GM19328 (cell line): Measurements from ENCODE around the gene TBC1D22A.

Source experiments
- ATAC-seq: cut with Tn5 transposase; IDR thresholded peaks from one replicate; pipeline ENCODE4 v1.9.1; 2021; ENCODE audit warnings: mild to moderate bottlenecking, moderate library complexity; ENCODE audit not compliant: unreplicated experiment

TBC1D22A gene

GRCh38 chr22:47144076-47144765 is 381.8 kb downstream of the TBC1D22A start:
- no peak for ATAC-seq

GRCh38 chr22:47144791-47145425 is 382.5 kb downstream of the TBC1D22A start:
- no peak for ATAC-seq

- no peak for ATAC-seq
Observed at GRCh38 chr22:47145883-47146282, 383.4 kb downstream of the TBC1D22A start.

- ATAC-seq = no peak
Observed at GRCh38 chr22:47146391-47146790, 383.9 kb downstream of the TBC1D22A start.

- ATAC-seq = no peak
Observed at GRCh38 chr22:47146941-47147340, 384.5 kb downstream of the TBC1D22A start.

GRCh38 chr22:47147572-47147971 is 385.1 kb downstream of the TBC1D22A start:
- ATAC-seq = no peak

- ATAC-seq = no peak
Observed at GRCh38 chr22:47148510-47148909, 386.1 kb downstream of the TBC1D22A start.

GRCh38 chr22:47148956-47149728 is 386.7 kb downstream of the TBC1D22A start:
- ATAC-seq = no peak

- no peak for ATAC-seq
Observed at GRCh38 chr22:47149976-47150375, 387.5 kb downstream of the TBC1D22A start.

GRCh38 chr22:47150426-47150825 is 388.0 kb downstream of the TBC1D22A start:
- no peak for ATAC-seq

- ATAC-seq = no peak
Observed at GRCh38 chr22:47151064-47151463, 388.6 kb downstream of the TBC1D22A start.

- no peak for ATAC-seq
Observed at GRCh38 chr22:47151490-47151889, 389.0 kb downstream of the TBC1D22A start.

GRCh38 chr22:47152236-47152635 is 389.8 kb downstream of the TBC1D22A start:
- no peak for ATAC-seq

- no peak for ATAC-seq
Observed at GRCh38 chr22:47152938-47153337, 390.5 kb downstream of the TBC1D22A start.

GRCh38 chr22:47153854-47154525 is 391.5 kb downstream of the TBC1D22A start:
- ATAC-seq = no peak

GRCh38 chr22:47154621-47155081 is 392.2 kb downstream of the TBC1D22A start:
- no peak for ATAC-seq

GRCh38 chr22:47155131-47155885 is 392.9 kb downstream of the TBC1D22A start:
- ATAC-seq = no peak

- ATAC-seq = no peak
Observed at GRCh38 chr22:47155912-47156311, 393.5 kb downstream of the TBC1D22A start.

GRCh38 chr22:47156352-47157092 is 394.1 kb downstream of the TBC1D22A start:
- no peak for ATAC-seq

GRCh38 chr22:47157093-47157420 is 394.6 kb downstream of the TBC1D22A start:
- ATAC-seq = no peak
